K562 (cell line): ENCODE results near the gene GPX7. TPM values are rescaled to one million over a fixed set of nuclear protein-coding genes. Genes with fewer than 3 reads are reported as not detected.
A peak's percentile ranks its signal among the peaks of the same experiment; 100 is the strongest.

ENCODE experiments used
- ARHGAP35 ChIP-seq: fragments of 450-650 bp; IDR thresholded peaks from 2 replicates; pipeline ENCODE4 v1.6.1; 2018; ENCODE audit not compliant: partially characterized antibody
- CBX5 ChIP-seq: IDR thresholded peaks from 2 replicates; pipeline ENCODE4 v1.6.1; 2014; ENCODE audit warnings: low read depth, borderline replicate concordance
- ERF ChIP-seq: fragments of 450-650 bp; formaldehyde crosslinking; IDR thresholded peaks from 2 replicates; pipeline ENCODE4 v1.4.0; 2020; ENCODE audit warnings: mild to moderate bottlenecking, mixed read lengths
- HNRNPL ChIP-seq: fragments of 200-400 bp; formaldehyde crosslinking; IDR thresholded peaks from 2 replicates; pipeline ENCODE4 v1.6.1; 2017; ENCODE audit warnings: low read depth, mild to moderate bottlenecking, low read length
- MAZ ChIP-seq, 2 experiments: fragments of 450-650 bp in 1 of 2; sonication (generic) in 1 of 2; formaldehyde crosslinking; IDR thresholded peaks in 1 of 2; conservative IDR thresholded peaks in 1 of 2; 2 replicates each; pipeline versions ENCODE4 v1.4.0 to v1.5.0; 2020; ENCODE audit warnings: mild to moderate bottlenecking in 1 of 2, missing genetic modification reagents in 1 of 2
- MEF2D ChIP-seq: conservative IDR thresholded peaks from 2 replicates; pipeline ENCODE4 v1.6.1; 2016; ENCODE audit warnings: low read depth, missing genetic modification characterization, missing compliant biosample characterization
- SAP30 ChIP-seq: fragments of 200-600 bp; sonication (generic); IDR thresholded peaks from 2 replicates; pipeline ENCODE4 v1.6.1; 2012; ENCODE audit warnings: borderline replicate concordance, low read depth, mild to moderate bottlenecking, moderate library complexity, low read length, control low read depth, inconsistent platforms; ENCODE audit not compliant: insufficient read depth, poor library complexity, severe bottlenecking
- TAF9B ChIP-seq: fragments of 450-650 bp; IDR thresholded peaks from 2 replicates; pipeline ENCODE4 v1.6.1; 2018; ENCODE audit warnings: mild to moderate bottlenecking; ENCODE audit not compliant: partially characterized antibody
- TAL1 ChIP-seq: fragments of 450-650 bp; IDR thresholded peaks from 2 replicates; pipeline ENCODE4 v1.6.1; 2016; ENCODE audit warnings: mild to moderate bottlenecking
- TEAD2 ChIP-seq: fragments of 450-650 bp; IDR thresholded peaks from 2 replicates; pipeline ENCODE4 v1.6.1; 2016; ENCODE audit warnings: missing genetic modification characterization, control low read depth, missing compliant biosample characterization
- TEAD4 ChIP-seq, 2 experiments: sonication (generic) in 1 of 2; formaldehyde crosslinking in 1 of 2; IDR thresholded peaks; 2 replicates each; pipeline versions ENCODE4 v1.6.1 to v1.8.0; 2012 to 2022; ENCODE audit warnings: borderline replicate concordance in 1 of 2, inconsistent platforms in 1 of 2, low read length in 1 of 2, mild to moderate bottlenecking in 1 of 2, missing genetic modification reagents in 1 of 2
- YBX1 ChIP-seq: fragments of 450-650 bp; IDR thresholded peaks from 2 replicates; pipeline ENCODE4 v1.7.1; 2016; ENCODE audit warnings: mild to moderate bottlenecking
- ZNF282 ChIP-seq: sonication (generic); formaldehyde crosslinking; IDR thresholded peaks from 2 replicates; pipeline ENCODE4 v1.8.1; 2023; ENCODE audit warnings: missing genetic modification reagents
- ZNF347 ChIP-seq: fragments of 450-650 bp; formaldehyde crosslinking; IDR thresholded peaks from 2 replicates; pipeline ENCODE4 v1.4.0; 2020; ENCODE audit warnings: low read depth, mild to moderate bottlenecking, moderate library complexity
- ZNF384 ChIP-seq: IDR thresholded peaks from 2 replicates; pipeline ENCODE4 v1.6.1; 2012; ENCODE audit warnings: low read depth, low read length, improper control_type of control experiment
- ZNF561 ChIP-seq: fragments of 450-650 bp; formaldehyde crosslinking; conservative IDR thresholded peaks from 2 replicates; pipeline ENCODE4 v1.4.0; 2020; ENCODE audit warnings: mild to moderate bottlenecking, moderate library complexity
- ZNF77 ChIP-seq: fragments of 250-450 bp; sonication (Bioruptor Pico); IDR thresholded peaks from 2 replicates; pipeline ENCODE4 v1.5.0; 2020
- ZNF79 ChIP-seq: fragments of 250-450 bp; sonication (Bioruptor Pico); IDR thresholded peaks from 2 replicates; pipeline ENCODE4 v1.4.0; 2020; ENCODE audit warnings: low read depth, mild to moderate bottlenecking, moderate library complexity
- polyA plus RNA-seq, 8 experiments: library from polyadenylated mRNA; depleted of rRNA in 4 of 8; stranded (reverse) in 5 of 8; unstranded in 3 of 8; fragments of >200 nt; fragmentation: Nextera tagmentation in 2 of 8; fragmentation: Illumina TruSeq in 1 of 8; extraction: Ambion mirVana in 2 of 8; extraction: Trizol in 1 of 8; gene quantifications; 2 replicates each; pipeline versions ENCODE4 v1.2.1 to v1.2.3, GENCODE V29; 2011 to 2014; ENCODE audit warnings: inconsistent platforms in 1 of 8, missing spikeins in 1 of 8
- total RNA-seq, 7 experiments: library from RNA; depleted of rRNA in 6 of 7; stranded (reverse); fragments of >200 nt in 6 of 7; fragmentation: Illumina TruSeq in 2 of 7; extraction: Trizol in 2 of 7; gene quantifications; 2 replicates each; pipeline versions ENCODE4 v1.2.1 to v1.2.3, GENCODE V29; 2011 to 2021; ENCODE audit warnings: low replicate concordance in 1 of 7
- TF ChIP-seq, protein P1 (sequence below): fragments of 150-350 bp; IDR thresholded peaks from 2 replicates; pipeline ENCODE4 v1.6.1; 2014; ENCODE audit warnings: low read depth, mild to moderate bottlenecking, low read length, borderline replicate concordance
- TF ChIP-seq, protein P2 (sequence below): fragments of 250-450 bp; sonication (Bioruptor Pico); IDR thresholded peaks from 2 replicates; pipeline ENCODE4 v1.8.0; 2022; ENCODE audit warnings: inconsistent platforms

The GPX7 gene
- total and polyA plus RNA-seq, 9 of the 15 experiments (the other 6 are each of a cell fraction or from before 2014, with no cell fraction given): 0.08 TPM; not detected in 8

GRCh38 chr1:52553362-52554266 is 48.6 kb upstream of the GPX7 start (continued):
- TF ChIP-seq YBX1 (no peak), CBX5 (no peak), MEF2D (tag) (no peak), TEAD4 (IDR thresholded peaks at IDR 0.05; ENCODE audit: low read length) (0 out of 2 replicates have a peak, but pooled peaks have one; percentile 5), TEAD4 (CRISPR knock-in tag; IDR thresholded peaks at IDR 0.05; ENCODE audit: borderline replicate concordance) (no peak), ERF (CRISPR knock-in tag) (peak; percentile 55; the same call in 1 of the 2 replicates), SAP30 (no peak), ZNF561 (CRISPR knock-in tag) (no peak), TAF9B (no peak), TEAD2 (tag) (no peak), ZNF347 (CRISPR knock-in tag) (no peak), ARHGAP35 (no peak), ZNF79 (CRISPR knock-in tag) (no peak), HNRNPL (peak; percentile 82), ZNF384 (no peak), ZNF282 (CRISPR knock-in tag) (no peak), ZNF77 (CRISPR knock-in tag) (no peak), MAZ (CRISPR knock-in tag; conservative IDR thresholded peaks at IDR 0.05 in 1 of 2, IDR thresholded peaks at IDR 0.05 in 1 of 2) (peak; percentile 89 to 92), TAL1 (no peak)
- TF ChIP-seq, protein P1, sequence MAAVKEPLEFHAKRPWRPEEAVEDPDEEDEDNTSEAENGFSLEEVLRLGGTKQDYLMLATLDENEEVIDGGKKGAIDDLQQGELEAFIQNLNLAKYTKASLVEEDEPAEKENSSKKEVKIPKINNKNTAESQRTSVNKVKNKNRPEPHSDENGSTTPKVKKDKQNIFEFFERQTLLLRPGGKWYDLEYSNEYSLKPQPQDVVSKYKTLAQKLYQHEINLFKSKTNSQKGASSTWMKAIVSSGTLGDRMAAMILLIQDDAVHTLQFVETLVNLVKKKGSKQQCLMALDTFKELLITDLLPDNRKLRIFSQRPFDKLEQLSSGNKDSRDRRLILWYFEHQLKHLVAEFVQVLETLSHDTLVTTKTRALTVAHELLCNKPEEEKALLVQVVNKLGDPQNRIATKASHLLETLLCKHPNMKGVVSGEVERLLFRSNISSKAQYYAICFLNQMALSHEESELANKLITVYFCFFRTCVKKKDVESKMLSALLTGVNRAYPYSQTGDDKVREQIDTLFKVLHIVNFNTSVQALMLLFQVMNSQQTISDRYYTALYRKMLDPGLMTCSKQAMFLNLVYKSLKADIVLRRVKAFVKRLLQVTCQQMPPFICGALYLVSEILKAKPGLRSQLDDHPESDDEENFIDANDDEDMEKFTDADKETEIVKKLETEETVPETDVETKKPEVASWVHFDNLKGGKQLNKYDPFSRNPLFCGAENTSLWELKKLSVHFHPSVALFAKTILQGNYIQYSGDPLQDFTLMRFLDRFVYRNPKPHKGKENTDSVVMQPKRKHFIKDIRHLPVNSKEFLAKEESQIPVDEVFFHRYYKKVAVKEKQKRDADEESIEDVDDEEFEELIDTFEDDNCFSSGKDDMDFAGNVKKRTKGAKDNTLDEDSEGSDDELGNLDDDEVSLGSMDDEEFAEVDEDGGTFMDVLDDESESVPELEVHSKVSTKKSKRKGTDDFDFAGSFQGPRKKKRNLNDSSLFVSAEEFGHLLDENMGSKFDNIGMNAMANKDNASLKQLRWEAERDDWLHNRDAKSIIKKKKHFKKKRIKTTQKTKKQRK: no peak
- TF ChIP-seq, protein P2, sequence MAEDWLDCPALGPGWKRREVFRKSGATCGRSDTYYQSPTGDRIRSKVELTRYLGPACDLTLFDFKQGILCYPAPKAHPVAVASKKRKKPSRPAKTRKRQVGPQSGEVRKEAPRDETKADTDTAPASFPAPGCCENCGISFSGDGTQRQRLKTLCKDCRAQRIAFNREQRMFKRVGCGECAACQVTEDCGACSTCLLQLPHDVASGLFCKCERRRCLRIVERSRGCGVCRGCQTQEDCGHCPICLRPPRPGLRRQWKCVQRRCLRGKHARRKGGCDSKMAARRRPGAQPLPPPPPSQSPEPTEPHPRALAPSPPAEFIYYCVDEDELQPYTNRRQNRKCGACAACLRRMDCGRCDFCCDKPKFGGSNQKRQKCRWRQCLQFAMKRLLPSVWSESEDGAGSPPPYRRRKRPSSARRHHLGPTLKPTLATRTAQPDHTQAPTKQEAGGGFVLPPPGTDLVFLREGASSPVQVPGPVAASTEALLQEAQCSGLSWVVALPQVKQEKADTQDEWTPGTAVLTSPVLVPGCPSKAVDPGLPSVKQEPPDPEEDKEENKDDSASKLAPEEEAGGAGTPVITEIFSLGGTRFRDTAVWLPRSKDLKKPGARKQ (CRISPR knock-in tag): no peak
